Smooth muscle cell (in vitro differentiated cells): ENCODE data around the gene PADI1. TPM values are rescaled to one million over a fixed set of nuclear protein-coding genes. Genes with fewer than 3 reads are reported as not detected.

ENCODE experiments used
- DNase-seq: peaks from one replicate; lab custom pipeline; 2025; ENCODE audit not compliant: unreplicated experiment; lab: John Stamatoyannopoulos, UW
- H2AFZ ChIP-seq: fragments of 200-600 bp; sonication (generic); 2 replicates; pipeline ENCODE4 v1.6.0; 2016; ENCODE audit warnings: antibody characterized with exemption, low read depth, mild to moderate bottlenecking
- H3F3A ChIP-seq: fragments of 200-600 bp; sonication (generic); 2 replicates; pipeline ENCODE4 v1.6.0; 2017; ENCODE audit warnings: antibody characterized with exemption, low read depth
- H3K27ac ChIP-seq: fragments of 200-600 bp; sonication (generic); 2 replicates; pipeline ENCODE4 v1.5.1; 2016; ENCODE audit warnings: low read depth, mild to moderate bottlenecking
- H3K27me3 ChIP-seq: fragments of 200-600 bp; sonication (generic); 2 replicates; pipeline ENCODE4 v1.6.1; 2016; ENCODE audit warnings: low read depth, mild to moderate bottlenecking
- H3K36me3 ChIP-seq: fragments of 200-600 bp; sonication (generic); 2 replicates; pipeline ENCODE4 v1.5.1; 2016; ENCODE audit warnings: low read depth
- H3K4me1 ChIP-seq: fragments of 200-600 bp; sonication (generic); 2 replicates; pipeline ENCODE4 v1.5.1; 2016; ENCODE audit warnings: low read depth
- H3K4me2 ChIP-seq: fragments of 200-600 bp; sonication (generic); 2 replicates; pipeline ENCODE4 v1.6.0; 2016; ENCODE audit warnings: mild to moderate bottlenecking
- H3K4me3 ChIP-seq: fragments of 200-600 bp; sonication (generic); 2 replicates; pipeline ENCODE4 v1.5.1; 2016; ENCODE audit warnings: mild to moderate bottlenecking
- H3K79me2 ChIP-seq: fragments of 200-600 bp; sonication (generic); 2 replicates; pipeline ENCODE4 v1.6.0; 2016; ENCODE audit warnings: low read depth, mild to moderate bottlenecking
- H3K9ac ChIP-seq: fragments of 200-600 bp; sonication (generic); 2 replicates; pipeline ENCODE4 v1.6.0; 2016; ENCODE audit warnings: low read depth
- H3K9me3 ChIP-seq: fragments of 200-600 bp; sonication (generic); replicated peaks from 2 replicates; pipeline ENCODE4 v1.5.1; 2016; ENCODE audit warnings: low read depth
- H4K20me1 ChIP-seq: fragments of 200-600 bp; sonication (generic); 2 replicates; pipeline ENCODE4 v1.6.0; 2016; ENCODE audit warnings: low read depth
- WGBS: methylation state at CpG from one replicate; pipeline ENCODE4 v1.1.7; 2016; ENCODE audit warnings: low lambda C conversion rate; 5-methylcytosine and 5-hydroxymethylcytosine counted together
- polyA plus RNA-seq: library from polyadenylated mRNA; unstranded; fragments of >200 nt; fragmentation: Nextera tagmentation; extraction: Ambion mirVana; gene quantifications from 2 replicates; pipeline ENCODE4 v1.2.1, GENCODE V29; 2016
- total RNA-seq: library from RNA; depleted of rRNA; stranded (reverse); fragments of >200 nt; gene quantifications from 2 replicates; pipeline ENCODE4 v1.2.3, GENCODE V29; 2014
- TF ChIP-seq, protein P1 (sequence below): fragments of 200-600 bp; sonication (generic); IDR thresholded peaks from 2 replicates; pipeline ENCODE4 v1.5.1; 2017; ENCODE audit warnings: borderline replicate concordance, mild to moderate bottlenecking, antibody characterized with exemption; ENCODE audit not compliant: insufficient read depth, poor library complexity, severe bottlenecking

PADI1 gene
- total and polyA plus RNA-seq, 2 experiments from 2014 or later = 1.7 TPM; not detected in 1

DNA sequence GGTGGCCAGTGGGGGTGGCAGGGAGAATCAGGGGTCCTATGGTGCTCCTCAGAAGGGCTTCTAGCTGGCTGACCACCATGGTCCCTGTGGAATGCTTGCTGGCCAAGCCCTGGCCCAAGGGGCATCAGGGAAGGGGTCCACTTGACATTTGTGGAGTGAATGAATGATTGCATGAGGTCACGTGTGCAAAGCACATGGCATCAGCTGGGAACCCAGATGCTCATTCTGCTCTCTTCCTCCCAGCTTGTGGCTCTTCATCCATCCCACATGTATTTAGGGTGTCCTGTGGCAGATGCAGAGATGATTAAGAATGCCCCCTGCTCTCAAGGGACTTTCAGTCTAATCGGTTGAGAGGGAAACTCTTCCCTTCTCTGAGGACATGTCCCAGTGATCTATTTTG, 76.0 kb downstream of the PADI1 start:
- Histone ChIP-seq H4K20me1 (no peaks in the 10 kb centered on the region), H2AFZ (no peak overlapping the region), H3K4me2 (no peak overlapping the region), H3K27ac (no peak overlapping the region), H3K9ac (no peak overlapping the region), H3F3A (no peaks in the 10 kb centered on the region), H3K9me3 (no peaks in the 10 kb centered on the region), H3K27me3 (peaks cover 6% of the 10 kb centered on the region), H3K4me3 (no peak overlapping the region), H3K36me3 (no peaks in the 10 kb centered on the region), H3K4me1 (no peaks in the 10 kb centered on the region), H3K79me2 (no peaks in the 10 kb centered on the region)
- 85% methylated on average over 2 of the region's 2 CpGs for WGBS
- TF ChIP-seq, protein P1, sequence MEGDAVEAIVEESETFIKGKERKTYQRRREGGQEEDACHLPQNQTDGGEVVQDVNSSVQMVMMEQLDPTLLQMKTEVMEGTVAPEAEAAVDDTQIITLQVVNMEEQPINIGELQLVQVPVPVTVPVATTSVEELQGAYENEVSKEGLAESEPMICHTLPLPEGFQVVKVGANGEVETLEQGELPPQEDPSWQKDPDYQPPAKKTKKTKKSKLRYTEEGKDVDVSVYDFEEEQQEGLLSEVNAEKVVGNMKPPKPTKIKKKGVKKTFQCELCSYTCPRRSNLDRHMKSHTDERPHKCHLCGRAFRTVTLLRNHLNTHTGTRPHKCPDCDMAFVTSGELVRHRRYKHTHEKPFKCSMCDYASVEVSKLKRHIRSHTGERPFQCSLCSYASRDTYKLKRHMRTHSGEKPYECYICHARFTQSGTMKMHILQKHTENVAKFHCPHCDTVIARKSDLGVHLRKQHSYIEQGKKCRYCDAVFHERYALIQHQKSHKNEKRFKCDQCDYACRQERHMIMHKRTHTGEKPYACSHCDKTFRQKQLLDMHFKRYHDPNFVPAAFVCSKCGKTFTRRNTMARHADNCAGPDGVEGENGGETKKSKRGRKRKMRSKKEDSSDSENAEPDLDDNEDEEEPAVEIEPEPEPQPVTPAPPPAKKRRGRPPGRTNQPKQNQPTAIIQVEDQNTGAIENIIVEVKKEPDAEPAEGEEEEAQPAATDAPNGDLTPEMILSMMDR = no peak
- no peak for DNase-seq

- no peaks in the 10 kb centered on the region for H3K79me2 ChIP-seq
- no peaks in the 10 kb centered on the region for H4K20me1 ChIP-seq
- TF ChIP-seq, protein P1 = no peak
- H3K4me2 ChIP-seq = no peak overlapping the region
- WGBS = 75% methylated on average over 8 of the region's 8 CpGs
- peaks cover 6% of the 10 kb centered on the region for H3K27me3 ChIP-seq
- H3K4me3 ChIP-seq = no peak overlapping the region
- no peak overlapping the region for H2AFZ ChIP-seq
- no peak overlapping the region for H3K27ac ChIP-seq
- no peak overlapping the region for H3K9ac ChIP-seq
- H3K9me3 ChIP-seq = no peaks in the 10 kb centered on the region
- H3F3A ChIP-seq = no peaks in the 10 kb centered on the region
- DNase-seq = no peak
- no peaks in the 10 kb centered on the region for H3K4me1 ChIP-seq
- H3K36me3 ChIP-seq = no peaks in the 10 kb centered on the region
Measured at GRCh38 chr1:17281775-17282181, 76.8 kb downstream of the PADI1 start.

GRCh38 chr1:17282836-17283235, 77.9 kb downstream of the PADI1 start:
- Histone ChIP-seq H3K9ac (no peak overlapping the region), H2AFZ (no peak overlapping the region), H3K27ac (no peak overlapping the region), H3K36me3 (no peaks in the 10 kb centered on the region), H3F3A (no peaks in the 10 kb centered on the region), H3K9me3 (no peaks in the 10 kb centered on the region), H4K20me1 (no peaks in the 10 kb centered on the region), H3K4me1 (no peaks in the 10 kb centered on the region), H3K4me3 (no peak overlapping the region), H3K79me2 (no peaks in the 10 kb centered on the region), H3K4me2 (no peak overlapping the region), H3K27me3 (peaks cover 6% of the 10 kb centered on the region)
- TF ChIP-seq, protein P1 = no peak
- no peak for DNase-seq
- WGBS = 98% methylated on average over 4 of the region's 5 CpGs

DNA sequence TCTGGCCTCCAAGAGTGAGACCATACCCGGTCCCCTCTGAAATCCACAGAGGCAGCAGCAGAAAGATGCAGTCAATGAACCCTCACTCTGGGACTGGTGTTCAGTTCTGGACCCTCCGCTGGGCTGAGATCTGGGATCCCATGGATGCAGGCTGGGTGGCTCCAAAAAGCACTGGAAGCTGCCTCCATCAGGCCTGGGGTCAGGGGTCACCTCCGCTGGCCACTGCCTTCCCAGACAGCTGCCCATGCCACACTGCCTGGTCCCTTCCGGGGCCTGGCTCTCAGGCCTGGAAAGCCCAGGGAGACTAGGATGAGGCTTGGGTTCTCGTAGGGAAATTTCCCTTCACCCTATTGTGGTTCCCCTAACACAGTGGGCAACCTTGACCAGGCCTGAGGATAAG, 81.7 kb downstream of the PADI1 start:
- Histone ChIP-seq H3K27ac (no peak overlapping the region), H3K9ac (no peak overlapping the region)
- 95% methylated on average over 5 of the region's 5 CpGs for WGBS

More for the DNA sequence above, 81.7 kb downstream of the PADI1 start:
- DNase-seq = no peak
- no peaks in the 10 kb centered on the region for H3K9me3 ChIP-seq
- H4K20me1 ChIP-seq = no peaks in the 10 kb centered on the region
- H3K4me3 ChIP-seq = no peak overlapping the region
- TF ChIP-seq, protein P1 = no peak
- no peak overlapping the region for H3K4me2 ChIP-seq
- H3K4me1 ChIP-seq = no peaks in the 10 kb centered on the region
- H3K36me3 ChIP-seq = no peaks in the 10 kb centered on the region
- H3K79me2 ChIP-seq = no peaks in the 10 kb centered on the region
- H3F3A ChIP-seq = peaks cover 7% of the 10 kb centered on the region
- no peak overlapping the region for H2AFZ ChIP-seq
- peaks cover 6% of the 10 kb centered on the region for H3K27me3 ChIP-seq
